ENCODE measurements around the gene CRLF2. TPM values are rescaled to one million over a fixed set of nuclear protein-coding genes. Genes with fewer than 3 reads are reported as not detected.

CRLF2 gene
- total RNA-seq, 4 donors from 2014 or later, result not detected

- 81 to 86% methylated on average over 17 of the region's 17 CpGs for WGBS, 2 donors
- DNase-seq, result no peak
- H3K4me1 ChIP-seq, result no peaks in the 10 kb centered on the region
- H3K27ac ChIP-seq, result no peak overlapping the region
- TF ChIP-seq CTCF (IDR thresholded peaks at IDR 0.05) (no peak), POLR2A (IDR thresholded peaks at IDR 0.05) (no peak)
- H3K27me3 ChIP-seq, result no peaks in the 10 kb centered on the region
- intact Hi-C loops (cut with DNase I), result no loop called here
- no peak overlapping the region for H3K4me3 ChIP-seq (replicated peaks in 1 of 3)
- H3K36me3 ChIP-seq, result no peaks in the 10 kb centered on the region
- no peaks in the 10 kb centered on the region for H3K9me3 ChIP-seq
Measured at GRCh38 chrX:1222531-1223241, 10.2 kb upstream of the CRLF2 start.

GRCh38 chrX:1221296-1221845 is 8.9 kb upstream of the CRLF2 start:
- 79% methylated on average over 12 of the region's 12 CpGs for WGBS, 2 donors
- Histone ChIP-seq H3K9me3 (no peaks in the 10 kb centered on the region), H3K4me1 (no peaks in the 10 kb centered on the region), H3K27ac (no peak overlapping the region), H3K27me3 (no peaks in the 10 kb centered on the region), H3K4me3 (replicated peaks in 1 of 3) (no peak overlapping the region), H3K36me3 (no peaks in the 10 kb centered on the region)
- DNase-seq, result no peak
- intact Hi-C loops (cut with DNase I), result no loop called here
- no peak for TF ChIP-seq CTCF (IDR thresholded peaks at IDR 0.05)

GRCh38 chrX:1218286-1218685 is 5.8 kb upstream of the CRLF2 start:
- no peaks in the 10 kb centered on the region for H3K9me3 ChIP-seq
- 75 to 83% methylated on average over 4 of the region's 4 CpGs for WGBS, 2 donors
- intact Hi-C loops (cut with DNase I), result no loop called here
- H3K4me1 ChIP-seq, result no peaks in the 10 kb centered on the region
- H3K36me3 ChIP-seq, result no peaks in the 10 kb centered on the region
- no peaks in the 10 kb centered on the region for H3K27me3 ChIP-seq
- no peak for TF ChIP-seq POLR2A (IDR thresholded peaks at IDR 0.05)
- TF ChIP-seq CTCF (IDR thresholded peaks at IDR 0.05), result no peak
- no peak overlapping the region for H3K27ac ChIP-seq
- no peak for DNase-seq
- no peak overlapping the region for H3K4me3 ChIP-seq (replicated peaks in 1 of 3)

- intact Hi-C loops (cut with DNase I), result no loop called here
- H3K27me3 ChIP-seq, result no peaks in the 10 kb centered on the region
- no peak overlapping the region for H3K27ac ChIP-seq
- 56 to 58% methylated on average over 10 of the region's 10 CpGs for WGBS, 2 donors
- H3K4me1 ChIP-seq, result no peaks in the 10 kb centered on the region
- no peak for DNase-seq
- no peaks in the 10 kb centered on the region for H3K9me3 ChIP-seq
- no peak for TF ChIP-seq POLR2A (IDR thresholded peaks at IDR 0.05)
- TF ChIP-seq CTCF (IDR thresholded peaks at IDR 0.05), result no peak
- no peaks in the 10 kb centered on the region for H3K36me3 ChIP-seq
- H3K4me3 ChIP-seq (replicated peaks in 1 of 3), result no peak overlapping the region
Measured at GRCh38 chrX:1215123-1215823, 2.8 kb upstream of the CRLF2 start.

- no peaks in the 10 kb centered on the region for H3K9me3 ChIP-seq
- intact Hi-C loops (cut with DNase I), result no loop called here
- DNase-seq, result no peak
- no peaks in the 10 kb centered on the region for H3K36me3 ChIP-seq
- H3K27ac ChIP-seq, result no peak overlapping the region
- 87 to 92% methylated on average over 11 of the region's 11 CpGs for WGBS, 2 donors
- H3K27me3 ChIP-seq, result no peaks in the 10 kb centered on the region
- H3K4me1 ChIP-seq, result no peaks in the 10 kb centered on the region
- no peak for TF ChIP-seq CTCF (IDR thresholded peaks at IDR 0.05)
- TF ChIP-seq POLR2A (IDR thresholded peaks at IDR 0.05), result no peak
- no peak overlapping the region for H3K4me3 ChIP-seq (replicated peaks in 1 of 3)
Measured at GRCh38 chrX:1213971-1214370, 1.5 kb upstream of the CRLF2 start.
